K562 treated with DMSO at 1 percent for 12 hours (cell line): ENCODE measurements around the gene TTC21B. TPM values are rescaled to one million over a fixed set of nuclear protein-coding genes. Genes with fewer than 3 reads are reported as not detected.

Source experiments
- total RNA-seq: library from RNA; unstranded; fragments of 300-600 nt; gene quantifications from 2 replicates; pipeline ENCODE4 v1.2.3, GENCODE V29; 2022; ENCODE audit not compliant: insufficient read depth

Gene TTC21B
- 3.9 and 10.1 TPM in 2 replicates for total RNA-seq

DNA sequence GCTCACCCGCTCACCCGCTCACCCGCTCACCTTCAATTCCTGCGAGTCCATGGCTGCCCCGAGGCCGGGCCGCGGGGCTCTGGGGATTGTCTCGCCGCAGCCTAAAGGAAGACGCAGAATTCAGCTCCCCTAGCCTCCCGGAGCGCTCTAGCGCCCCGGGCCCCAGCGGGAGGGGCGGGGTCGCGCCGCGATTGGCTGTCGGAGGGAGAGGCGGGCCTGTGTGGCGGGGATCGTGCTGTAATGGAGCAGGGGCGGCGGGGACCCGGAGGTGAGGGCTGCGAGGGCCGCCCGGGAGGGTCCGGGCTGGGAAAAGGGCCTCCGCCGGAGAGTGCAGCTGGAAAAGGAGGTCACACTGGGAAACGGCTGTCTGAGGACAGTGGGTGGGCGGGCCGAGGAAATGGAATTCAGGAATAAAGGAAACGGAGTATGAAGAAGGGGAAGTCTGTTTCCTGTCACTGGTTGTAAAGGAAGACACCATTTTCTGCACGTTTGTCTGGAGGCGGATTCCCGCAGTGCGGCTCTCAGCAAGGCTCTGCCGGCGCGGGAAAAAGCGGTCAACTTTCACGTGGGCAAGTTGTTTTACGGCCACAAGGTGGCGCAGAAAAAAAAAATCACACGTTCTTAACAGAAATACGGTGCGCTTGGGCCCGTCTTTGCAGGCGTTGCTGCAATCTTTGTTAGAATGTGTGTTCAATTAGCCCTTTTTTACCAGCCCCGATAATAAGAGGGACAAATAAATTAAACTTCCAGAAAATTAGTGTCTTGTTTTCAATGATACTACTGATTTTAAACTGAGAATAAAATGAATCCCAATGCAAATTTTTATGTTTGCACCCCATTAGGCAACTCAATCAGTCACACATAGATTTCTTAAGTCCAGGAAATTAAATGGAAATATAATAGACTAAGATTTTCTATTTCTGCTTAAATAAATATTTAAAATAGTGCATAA is at the start of gene TTC21B:
Gene TTC21B, minus strand, starts transcription at position 122 of the 952 bp plus-strand sequence. Its CDS starts 71 bp downstream, at position 51.

Other genes with a start within 250 kb of the TTC21B start
- 0.23 TPM in 1 of 2 replicates, not detected in the other for gene GALNT3, start 159.5 kb downstream of the TTC21B start, total RNA-seq
- not detected in 2 replicates for gene SCN1A, start 174.2 kb upstream of the TTC21B start, total RNA-seq